Uterus (tissue), 4 donors: ENCODE measurements around the gene SACM1L. TPM values are rescaled to one million over a fixed set of nuclear protein-coding genes. Genes with fewer than 3 reads are reported as not detected.

Experiments
- DNase-seq, 2 donors: peaks; one replicate each; pipeline ENCODE4 v3.0.0-alpha.2; 2019 to 2020
- H3K27ac ChIP-seq, 2 donors: fragments of 200-600 bp; sonication (generic); 1 replicate in 1 of 2; 2 replicates in 1 of 2; pipeline ENCODE4 v1.5.1; 2016 to 2018
- H3K27me3 ChIP-seq, 2 donors: fragments of 200-600 bp; sonication (generic); one replicate each; pipeline ENCODE4 v1.5.1; 2018 to 2019; ENCODE audit warnings: control low read depth in 1 of 2
- H3K36me3 ChIP-seq, 2 donors: fragments of 200-600 bp; sonication (generic); one replicate each; pipeline ENCODE4 v1.5.1; 2019; ENCODE audit warnings: control low read depth in 1 of 2
- H3K4me1 ChIP-seq, 2 donors: fragments of 200-600 bp; sonication (generic); one replicate each; pipeline ENCODE4 v1.5.1; 2018 to 2019; ENCODE audit warnings: control low read depth in 1 of 2
- H3K4me3 ChIP-seq, 2 donors: fragments of 200-600 bp; sonication (generic); 1 replicate in 1 of 2; 2 replicates in 1 of 2; pipeline ENCODE4 v1.5.1; 2018 to 2019; ENCODE audit warnings: mild to moderate bottlenecking in 1 of 2
- H3K9me3 ChIP-seq, 2 donors: fragments of 200-600 bp; sonication (generic); one replicate each; pipeline ENCODE4 v1.5.1; 2019; ENCODE audit warnings: control low read depth in 1 of 2
- POLR2A ChIP-seq, 2 donors: fragments of 450-650 bp; IDR thresholded peaks; one replicate each; pipeline ENCODE4 v1.6.1; 2016; ENCODE audit warnings: antibody characterized with exemption in 2 of 2, mild to moderate bottlenecking in 1 of 2, moderate library complexity in 1 of 2
- intact Hi-C: fragments of 100-400 bp; cut with DNase I; formaldehyde crosslinking; loops from one replicate; pipeline ENCODE4 v1.15.1; 2023; ENCODE audit warnings: low total_unique reads
- total RNA-seq, 4 donors: library from RNA; depleted of rRNA in 3 of 4; stranded (reverse); fragments of >200 nt in 3 of 4; gene quantifications; one replicate each; pipeline versions ENCODE4 v1.1.0 to v1.2.4, GENCODE V29; 2014 to 2023
- TF ChIP-seq, protein P1 (sequence below), 4 experiments: fragments of 200-600 bp in 2 of 4; fragments of 450-650 bp in 2 of 4; sonication (generic) in 2 of 4; IDR thresholded peaks; one replicate each; pipeline ENCODE4 v1.5.1; 2016 to 2019; ENCODE audit warnings: antibody characterized with exemption in 4 of 4, mild to moderate bottlenecking in 2 of 4, moderate library complexity in 1 of 4
- donor health status: DM: yes; HTN: yes; CAD: no.

Gene SACM1L
- total RNA-seq, 4 donors from 2014 or later, result 24.3 to 83.0 (median 68.7) TPM

DNA sequence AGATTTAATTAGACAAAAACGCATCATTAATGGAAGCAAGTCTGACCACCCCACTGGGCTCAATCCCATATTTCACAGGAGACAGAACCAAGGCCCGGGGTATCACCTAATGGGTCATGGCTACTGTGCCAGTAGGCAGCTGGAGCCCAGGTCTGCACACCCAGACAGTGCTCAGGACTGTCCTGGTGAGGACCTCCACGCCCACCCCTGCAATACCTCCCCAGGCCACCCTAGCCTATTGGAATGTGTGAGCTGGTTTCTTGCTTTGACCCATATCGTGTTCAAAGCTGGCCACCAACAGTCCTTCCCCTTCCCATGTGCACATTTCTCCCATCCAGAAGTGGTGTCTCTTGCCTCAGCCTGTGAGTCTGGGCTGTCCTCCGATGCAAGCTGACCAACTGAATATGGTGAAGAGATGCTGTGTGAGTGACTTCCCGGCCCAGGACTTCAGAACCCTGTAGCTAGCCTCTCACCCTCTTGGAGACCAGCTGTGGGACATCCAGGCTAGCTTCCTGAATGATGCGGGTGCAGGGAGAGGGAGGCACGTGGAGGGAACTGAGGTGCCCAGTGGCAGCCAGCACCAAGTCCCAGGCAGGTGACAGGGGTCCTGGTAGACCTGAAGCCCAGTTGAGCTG lies 88.0 kb downstream of the SACM1L start:
- TF ChIP-seq, protein P1, sequence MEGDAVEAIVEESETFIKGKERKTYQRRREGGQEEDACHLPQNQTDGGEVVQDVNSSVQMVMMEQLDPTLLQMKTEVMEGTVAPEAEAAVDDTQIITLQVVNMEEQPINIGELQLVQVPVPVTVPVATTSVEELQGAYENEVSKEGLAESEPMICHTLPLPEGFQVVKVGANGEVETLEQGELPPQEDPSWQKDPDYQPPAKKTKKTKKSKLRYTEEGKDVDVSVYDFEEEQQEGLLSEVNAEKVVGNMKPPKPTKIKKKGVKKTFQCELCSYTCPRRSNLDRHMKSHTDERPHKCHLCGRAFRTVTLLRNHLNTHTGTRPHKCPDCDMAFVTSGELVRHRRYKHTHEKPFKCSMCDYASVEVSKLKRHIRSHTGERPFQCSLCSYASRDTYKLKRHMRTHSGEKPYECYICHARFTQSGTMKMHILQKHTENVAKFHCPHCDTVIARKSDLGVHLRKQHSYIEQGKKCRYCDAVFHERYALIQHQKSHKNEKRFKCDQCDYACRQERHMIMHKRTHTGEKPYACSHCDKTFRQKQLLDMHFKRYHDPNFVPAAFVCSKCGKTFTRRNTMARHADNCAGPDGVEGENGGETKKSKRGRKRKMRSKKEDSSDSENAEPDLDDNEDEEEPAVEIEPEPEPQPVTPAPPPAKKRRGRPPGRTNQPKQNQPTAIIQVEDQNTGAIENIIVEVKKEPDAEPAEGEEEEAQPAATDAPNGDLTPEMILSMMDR (IDR thresholded peaks at IDR 0.05), result no peak
- TF ChIP-seq POLR2A (IDR thresholded peaks at IDR 0.05), result no peak

DNA sequence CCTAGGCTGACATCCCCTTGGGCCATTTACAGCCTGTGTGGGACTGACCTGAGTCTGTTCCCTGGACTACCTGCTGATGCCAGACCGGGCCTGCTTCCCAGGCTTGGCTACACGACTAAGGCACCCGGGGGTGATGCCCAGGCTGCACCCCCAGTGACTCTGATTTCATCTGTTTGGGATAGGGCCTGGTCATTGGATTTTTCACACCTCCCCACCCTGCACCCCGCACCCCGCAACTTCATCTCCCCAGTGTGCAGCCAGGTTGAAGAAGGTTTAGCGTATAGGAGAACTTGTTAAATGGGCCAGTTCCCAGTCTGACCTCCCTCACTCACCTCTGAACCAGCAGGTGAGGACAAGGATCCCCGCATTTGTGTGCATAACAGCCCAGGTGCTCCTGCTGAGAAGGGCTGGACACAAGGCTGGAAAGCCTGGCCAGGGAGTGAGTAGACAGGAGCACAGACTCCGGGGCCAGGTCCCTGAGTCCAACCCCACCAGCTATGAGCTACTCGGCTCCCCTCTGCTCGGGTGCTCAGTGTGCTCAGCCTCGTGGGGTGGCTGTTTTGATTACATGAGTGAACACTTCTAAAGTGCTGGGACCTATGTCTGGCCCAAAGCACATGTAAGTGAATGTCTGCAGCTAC lies 88.7 kb downstream of the SACM1L start:
- H3K4me3 ChIP-seq, result no peak overlapping the region
- DNase-seq, result no peak
- TF ChIP-seq, protein P1 (IDR thresholded peaks at IDR 0.05), result no peak
- no peak for TF ChIP-seq POLR2A (IDR thresholded peaks at IDR 0.05)
- intact Hi-C loops, result no loop called here
- H3K9me3 ChIP-seq, result no peaks in the 10 kb centered on the region
- H3K27me3 ChIP-seq, result no peaks in the 10 kb centered on the region
- H3K4me1 ChIP-seq, result no peaks in the 10 kb centered on the region
- no peaks in the 10 kb centered on the region for H3K36me3 ChIP-seq
- H3K27ac ChIP-seq, result no peak overlapping the region

More for the DNA sequence above, 88.0 kb downstream of the SACM1L start:
- Histone ChIP-seq H3K27me3 (no peaks in the 10 kb centered on the region), H3K36me3 (no peaks in the 10 kb centered on the region), H3K9me3 (no peaks in the 10 kb centered on the region), H3K4me1 (no peaks in the 10 kb centered on the region), H3K27ac (no peak overlapping the region), H3K4me3 (no peak overlapping the region)
- intact Hi-C loops, result no loop called here
- DNase-seq, result no peak

DNA sequence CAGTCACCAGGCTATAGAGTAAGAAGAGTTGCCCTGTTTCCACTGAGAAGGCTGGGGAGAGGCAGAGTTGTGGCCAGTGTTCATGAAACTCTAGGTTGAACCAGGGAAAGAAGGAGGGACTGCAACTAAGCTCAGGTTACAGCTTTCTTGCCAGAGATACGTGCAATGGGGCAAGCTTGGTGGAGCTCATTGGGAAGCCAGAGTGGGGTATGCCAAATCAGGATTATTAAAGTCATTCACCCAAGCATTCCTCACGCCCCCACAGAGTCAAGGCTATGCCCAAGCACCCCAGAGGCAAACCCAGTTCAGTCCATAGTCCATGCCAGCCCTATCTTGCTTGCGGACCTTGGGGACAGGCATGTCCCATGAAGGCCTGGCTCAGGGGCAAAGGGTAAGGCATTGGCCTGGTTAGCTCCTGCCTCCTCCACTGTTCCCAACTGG lies 89.6 kb downstream of the SACM1L start:
- no peak for DNase-seq
- H3K4me1 ChIP-seq, result no peaks in the 10 kb centered on the region
- H3K4me3 ChIP-seq, result no peak overlapping the region
- no peaks in the 10 kb centered on the region for H3K27me3 ChIP-seq
- no peaks in the 10 kb centered on the region for H3K9me3 ChIP-seq
- H3K27ac ChIP-seq, result no peak overlapping the region
- H3K36me3 ChIP-seq, result no peaks in the 10 kb centered on the region
- TF ChIP-seq, protein P1 (IDR thresholded peaks at IDR 0.05), result no peak
- TF ChIP-seq POLR2A (IDR thresholded peaks at IDR 0.05), result no peak
- intact Hi-C loops, result no loop called here

DNA sequence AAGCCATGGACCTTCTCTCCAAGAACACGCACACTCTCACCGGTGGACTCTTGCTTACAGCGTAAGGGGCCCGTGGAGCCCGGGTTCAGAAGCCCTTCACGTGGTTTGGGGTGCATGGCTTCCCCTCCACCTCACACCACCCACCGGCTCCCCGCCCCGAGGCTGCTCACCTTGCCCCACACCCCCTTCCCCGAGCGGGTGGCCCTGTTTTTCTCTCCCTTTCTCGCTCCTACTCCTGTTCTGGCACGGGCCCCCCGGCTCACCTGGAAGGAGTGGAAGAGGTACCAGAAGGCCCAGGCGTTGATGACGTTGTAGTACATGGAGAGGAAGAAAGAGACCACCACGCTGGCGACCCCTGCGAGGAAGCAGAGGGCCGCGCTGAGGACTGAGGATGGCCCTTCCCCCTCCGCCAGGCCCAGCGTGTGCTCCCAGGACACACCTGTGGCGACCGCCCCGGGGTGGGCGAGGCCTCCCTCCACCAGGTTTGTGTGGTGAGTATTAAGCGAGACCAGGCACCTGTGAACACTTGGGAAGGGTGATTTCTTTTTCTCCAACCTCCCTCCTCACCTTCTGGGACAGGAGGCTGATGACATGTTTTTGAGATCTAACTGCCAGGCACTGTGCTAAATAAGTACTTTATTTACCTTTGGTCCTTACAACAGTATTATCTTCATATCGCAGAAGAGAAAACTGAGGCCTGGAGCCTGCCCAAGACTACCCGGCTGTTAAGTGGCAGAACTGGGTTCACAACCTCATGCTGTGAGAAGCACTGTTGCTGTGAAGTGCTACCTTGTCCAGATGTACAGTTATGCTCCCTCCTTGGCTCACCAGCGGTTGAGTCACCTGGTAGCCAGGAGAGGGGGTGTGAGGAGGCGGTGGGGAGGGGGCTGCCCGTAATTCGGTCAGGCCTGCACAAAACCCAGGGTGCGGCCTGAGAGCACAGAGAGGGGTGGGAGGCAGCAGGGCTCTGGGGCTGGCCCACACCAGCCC lies 90.8 kb downstream of the SACM1L start:
- H3K9me3 ChIP-seq, result no peaks in the 10 kb centered on the region
- H3K4me3 ChIP-seq, result no peak overlapping the region
- no peaks in the 10 kb centered on the region for H3K4me1 ChIP-seq
- H3K36me3 ChIP-seq, result no peaks in the 10 kb centered on the region
- intact Hi-C loops, result no loop called here
- TF ChIP-seq POLR2A (IDR thresholded peaks at IDR 0.05), result no peak
- TF ChIP-seq, protein P1 (IDR thresholded peaks at IDR 0.05), result no peak
- no peaks in the 10 kb centered on the region for H3K27me3 ChIP-seq
- no peak for DNase-seq
- H3K27ac ChIP-seq, result no peak overlapping the region
